ENCODE results near the gene RPS16. TPM values are rescaled to one million over a fixed set of nuclear protein-coding genes. Genes with fewer than 3 reads are reported as not detected.

Gene RPS16
- total RNA-seq, 4 donors from 2014 or later: 718 to 1,665 (median 1,335) TPM

DNA sequence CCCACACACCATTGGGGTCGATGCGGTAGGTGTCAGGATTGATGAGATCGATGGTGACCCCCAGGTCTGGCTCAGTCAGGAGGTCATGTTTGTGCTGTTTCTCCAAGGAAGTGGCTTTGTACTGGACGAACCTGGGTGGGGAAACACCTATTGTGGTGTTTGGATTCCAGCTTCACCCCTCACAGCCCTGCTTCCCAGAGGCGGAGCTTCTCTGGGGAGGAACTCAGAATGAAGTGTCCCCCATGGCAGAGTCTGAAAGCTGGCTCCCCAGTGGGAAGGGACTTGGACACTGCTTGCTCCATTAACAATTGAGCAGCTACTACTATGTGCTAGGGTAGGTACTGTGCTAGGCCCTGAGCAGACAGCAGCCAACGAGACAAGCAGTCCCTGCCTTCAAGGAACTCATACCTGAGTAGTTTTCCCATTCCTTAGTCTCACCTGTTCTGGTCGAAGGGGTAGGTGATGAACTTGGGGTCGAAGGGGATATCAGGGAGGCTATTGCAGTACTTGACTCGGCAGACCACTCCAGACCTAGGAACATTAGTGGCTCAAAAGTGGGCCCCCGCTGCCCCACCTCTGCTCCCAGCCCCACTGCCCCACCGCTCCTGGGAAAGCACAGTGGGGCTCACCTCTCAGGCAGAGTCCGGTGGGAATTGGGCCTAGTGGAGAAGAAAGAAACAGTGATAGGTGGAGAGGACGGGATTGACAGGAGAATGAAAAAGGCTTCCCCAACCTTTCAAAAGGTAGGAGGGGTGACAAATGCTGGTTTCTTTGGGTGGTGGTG lies 45.9 kb downstream of the RPS16 start:
- H3K27ac ChIP-seq: peak overlapping the region; percentile 94 to 100 (median 98)
- H3K4me1 ChIP-seq: peaks cover 5 to 23% (median 20%) of the 10 kb centered on the region in 4 donors
- H3K9me3 ChIP-seq: no peaks in the 10 kb centered on the region
- in situ Hi-C loops (cut with MboI; ENCODE audit: low pct_ligation_motif_present in 1 of 4, low pct_unique_long_range_greater_than_20kb in 1 of 4, low sequenced_read_pairs in 3 of 4): loop anchor here in 1 of 4 donors (10.0 kb wide), 1 partner anchor 45 kb away; the partner anchor contains the start of gene SAMD4B
- peak overlapping the region in 3 of 4 donors; percentile 71 to 95 (median 82) for H3K4me3 ChIP-seq
- DNase-seq: no peak
- H3K36me3 ChIP-seq: peaks cover 0 to 17% (median 7%) of the 10 kb centered on the region in 4 donors
- H3K27me3 ChIP-seq: no peaks in the 10 kb centered on the region
- 73% methylated on average over 13 of the region's 13 CpGs; no CpG with 5 or more reads in 1 of the 2 donors for WGBS, 2 donors (ENCODE audit: low coverage in 1 of 2)
- intact Hi-C loops (cut with DNase I; ENCODE audit: low total_unique reads): no loop called here
- TF ChIP-seq POLR2AphosphoS5 (IDR thresholded peaks at IDR 0.05): no peak
- TF ChIP-seq EP300 (IDR thresholded peaks at IDR 0.05; ENCODE audit: low read depth): no peak
- TF ChIP-seq POLR2A (IDR thresholded peaks at IDR 0.05): no peak
- TF ChIP-seq, protein P1, sequence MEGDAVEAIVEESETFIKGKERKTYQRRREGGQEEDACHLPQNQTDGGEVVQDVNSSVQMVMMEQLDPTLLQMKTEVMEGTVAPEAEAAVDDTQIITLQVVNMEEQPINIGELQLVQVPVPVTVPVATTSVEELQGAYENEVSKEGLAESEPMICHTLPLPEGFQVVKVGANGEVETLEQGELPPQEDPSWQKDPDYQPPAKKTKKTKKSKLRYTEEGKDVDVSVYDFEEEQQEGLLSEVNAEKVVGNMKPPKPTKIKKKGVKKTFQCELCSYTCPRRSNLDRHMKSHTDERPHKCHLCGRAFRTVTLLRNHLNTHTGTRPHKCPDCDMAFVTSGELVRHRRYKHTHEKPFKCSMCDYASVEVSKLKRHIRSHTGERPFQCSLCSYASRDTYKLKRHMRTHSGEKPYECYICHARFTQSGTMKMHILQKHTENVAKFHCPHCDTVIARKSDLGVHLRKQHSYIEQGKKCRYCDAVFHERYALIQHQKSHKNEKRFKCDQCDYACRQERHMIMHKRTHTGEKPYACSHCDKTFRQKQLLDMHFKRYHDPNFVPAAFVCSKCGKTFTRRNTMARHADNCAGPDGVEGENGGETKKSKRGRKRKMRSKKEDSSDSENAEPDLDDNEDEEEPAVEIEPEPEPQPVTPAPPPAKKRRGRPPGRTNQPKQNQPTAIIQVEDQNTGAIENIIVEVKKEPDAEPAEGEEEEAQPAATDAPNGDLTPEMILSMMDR (IDR thresholded peaks at IDR 0.05): no peak

- no peak for DNase-seq
- no peaks in the 10 kb centered on the region for H3K27me3 ChIP-seq
- in situ Hi-C loops (cut with MboI; ENCODE audit: low pct_ligation_motif_present in 1 of 4, low pct_unique_long_range_greater_than_20kb in 1 of 4, low sequenced_read_pairs in 3 of 4): no loop called here
- H3K36me3 ChIP-seq: peaks cover 0 to 13% (median 6%) of the 10 kb centered on the region in 4 donors
- no peak overlapping the region for H3K4me3 ChIP-seq
- H3K9me3 ChIP-seq: no peaks in the 10 kb centered on the region
- intact Hi-C loops (cut with DNase I; ENCODE audit: low total_unique reads): no loop called here
- TF ChIP-seq POLR2A (IDR thresholded peaks at IDR 0.05) (no peak), EP300 (IDR thresholded peaks at IDR 0.05; ENCODE audit: low read depth) (no peak)
- WGBS, 2 donors (ENCODE audit: low coverage in 1 of 2): 88 to 93% methylated on average over 3 to 5 of the region's 5 CpGs
- peaks cover 5 to 23% (median 20%) of the 10 kb centered on the region in 4 donors for H3K4me1 ChIP-seq
- no peak overlapping the region for H3K27ac ChIP-seq
These were observed 47.1 kb downstream of the RPS16 start for GRCh38 chr19:39388657-39389056.

DNA sequence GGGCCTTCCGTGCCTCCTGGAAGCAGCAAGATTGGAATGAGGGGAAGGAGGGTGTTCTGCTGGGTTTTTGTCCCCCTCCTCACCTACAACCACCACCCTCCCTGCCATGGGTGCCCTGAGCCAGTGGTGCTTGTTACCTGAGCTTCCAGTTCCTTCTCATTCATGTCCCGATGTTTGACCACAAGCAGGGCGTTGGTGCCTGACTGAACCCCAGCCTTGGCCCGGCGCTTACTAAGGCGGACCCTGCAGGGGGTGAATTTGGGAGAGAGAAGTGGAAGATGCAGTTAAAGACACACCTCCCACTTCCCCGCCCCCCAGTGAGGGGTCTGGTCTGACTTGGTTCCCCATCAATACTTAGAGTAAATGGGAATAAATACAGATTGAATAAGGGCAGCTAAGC lies 49.2 kb downstream of the RPS16 start:
- Histone ChIP-seq H3K4me3 (no peak overlapping the region), H3K36me3 (peaks cover 0 to 24% (median 5%) of the 10 kb centered on the region in 4 donors), H3K27ac (no peak overlapping the region), H3K27me3 (no peaks in the 10 kb centered on the region), H3K4me1 (peaks cover 5 to 11% (median 10%) of the 10 kb centered on the region in 4 donors), H3K9me3 (no peaks in the 10 kb centered on the region)
- TF ChIP-seq, protein P1 (IDR thresholded peaks at IDR 0.05): no peak
- no peak for TF ChIP-seq POLR2A (IDR thresholded peaks at IDR 0.05)
- no peak for TF ChIP-seq POLR2AphosphoS5 (IDR thresholded peaks at IDR 0.05)
- TF ChIP-seq EP300 (IDR thresholded peaks at IDR 0.05; ENCODE audit: low read depth): no peak
- 87% methylated on average over 7 of the region's 7 CpGs; no CpG with 5 or more reads in 1 of the 2 donors for WGBS, 2 donors (ENCODE audit: low coverage in 1 of 2)
- intact Hi-C loops (cut with DNase I; ENCODE audit: low total_unique reads): no loop called here
- in situ Hi-C loops (cut with MboI; ENCODE audit: low pct_ligation_motif_present in 1 of 4, low pct_unique_long_range_greater_than_20kb in 1 of 4, low sequenced_read_pairs in 3 of 4): no loop called here
- DNase-seq: no peak

DNA sequence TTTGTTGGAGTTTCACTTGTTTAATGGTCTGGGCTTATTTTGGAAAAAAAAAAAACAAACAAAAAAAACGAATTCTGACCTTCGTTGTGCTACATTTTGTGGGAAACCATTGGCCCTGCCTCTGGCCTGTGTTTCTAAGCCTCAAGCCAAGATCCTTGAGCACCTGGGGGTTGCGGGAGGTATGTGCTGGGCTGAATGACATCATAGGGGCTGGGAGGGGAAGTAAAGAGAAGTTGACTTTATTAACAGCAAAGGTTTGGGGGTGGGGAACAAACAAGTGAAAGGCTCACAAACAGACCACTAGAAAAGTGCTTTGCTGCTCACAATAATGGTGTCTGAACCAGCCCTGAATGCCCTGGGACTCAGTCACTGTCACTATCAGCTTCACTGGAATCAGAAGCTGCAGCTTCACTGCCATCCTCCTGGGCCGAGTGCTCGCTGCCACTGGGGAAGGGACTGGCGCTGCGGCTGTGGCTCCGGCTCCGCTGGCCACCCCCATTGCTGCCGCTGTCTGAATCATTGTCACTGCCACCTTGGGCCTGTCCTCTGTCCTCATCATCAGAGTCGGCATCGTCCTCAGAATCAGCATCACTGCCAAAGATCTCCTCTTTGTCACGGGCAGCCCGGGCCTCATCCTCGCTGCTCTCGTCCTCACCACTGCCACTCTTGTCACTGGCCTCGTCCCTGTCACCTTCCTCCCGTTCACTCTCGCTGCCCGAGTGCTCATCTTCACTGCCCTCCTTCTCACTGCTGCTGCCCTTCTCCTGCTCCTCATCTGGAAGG lies 49.9 kb downstream of the RPS16 start:
- no peak overlapping the region for H3K27ac ChIP-seq
- H3K27me3 ChIP-seq: no peaks in the 10 kb centered on the region
- 69 to 81% methylated on average over 6 to 14 of the region's 20 CpGs for WGBS, 2 donors (ENCODE audit: low coverage in 1 of 2)
- peaks cover 0 to 29% (median 9%) of the 10 kb centered on the region in 4 donors for H3K36me3 ChIP-seq
- TF ChIP-seq EP300 (IDR thresholded peaks at IDR 0.05; ENCODE audit: low read depth) (no peak), POLR2A (IDR thresholded peaks at IDR 0.05) (no peak), POLR2AphosphoS5 (IDR thresholded peaks at IDR 0.05) (no peak)
- TF ChIP-seq, protein P1 (IDR thresholded peaks at IDR 0.05): no peak
- in situ Hi-C loops (cut with MboI; ENCODE audit: low pct_ligation_motif_present in 1 of 4, low pct_unique_long_range_greater_than_20kb in 1 of 4, low sequenced_read_pairs in 3 of 4) (no loop called here), intact Hi-C loops (cut with DNase I; ENCODE audit: low total_unique reads) (no loop called here)
- DNase-seq: no peak
- H3K4me1 ChIP-seq: peaks cover 5 to 11% (median 10%) of the 10 kb centered on the region in 4 donors
- H3K4me3 ChIP-seq: no peak overlapping the region
- no peaks in the 10 kb centered on the region for H3K9me3 ChIP-seq
